Left ventricle myocardium superior (tissue), 1 donor: ENCODE data around the gene DUOXA1. TPM values are rescaled to one million over a fixed set of nuclear protein-coding genes. Genes with fewer than 3 reads are reported as not detected.

Experiments
- ATAC-seq: fragments of 200-7000 bp; cut with Tn5 transposase; one replicate; pipeline ENCODE4 v1.9.1; 2020; ENCODE audit warnings: mild to moderate bottlenecking, moderate library complexity
- DNase-seq: peaks from one replicate; pipeline ENCODE4 v3.0.0-alpha.2; 2020
- intact Hi-C: fragments of 100-400 bp; cut with micrococcal nuclease; formaldehyde crosslinking; loops from one replicate; pipeline ENCODE4 v1.11.0; 2022
- long read RNA-seq: library from polyadenylated mRNA; unstranded; transcript quantifications from one replicate; pipeline ENCODE4 v2.0.0, GENCODE V29; 2021
- total RNA-seq: library from RNA; stranded (reverse); fragmentation: NEBNext Ultra II Directional; extraction: Animal tissue kit (Norgen Biotek cat#: 25700); gene quantifications from one replicate; pipeline ENCODE4 v1.2.1, GENCODE V29; 2021
- donor health status: DM: no; HTN: yes; CAD: no; lungs with severe emphysema.

DUOXA1 gene
- total RNA-seq = 0.59 TPM
- long read RNA-seq = 0 reads

GRCh38 chr15:45129651-45130129, at the start of gene DUOXA1, which contains the start of gene DUOX1:
Gene DUOXA1 (minus strand): TSS chr15:45129879. CDS start chr15:45123014, 6,865 bp downstream.
Gene DUOX1 (plus strand): TSS chr15:45129994. CDS start chr15:45131967, 1,973 bp downstream.
- peak; percentile 92 for ATAC-seq
- DNase-seq = peak; percentile 72
- intact Hi-C loops = no loop called here

GRCh38 chr15:45177285-45177684, 47.6 kb upstream of the DUOXA1 start:
- DNase-seq = no peak
- intact Hi-C loops = no loop called here
- no peak for ATAC-seq

- intact Hi-C loops = no loop called here
- no peak for DNase-seq
- ATAC-seq = no peak
These were observed 44.9 kb upstream of the DUOXA1 start for GRCh38 chr15:45174577-45174976.

- no peak for ATAC-seq
- intact Hi-C loops = no loop called here
- DNase-seq = no peak
These were observed 44.4 kb upstream of the DUOXA1 start for GRCh38 chr15:45174069-45174468.

GRCh38 chr15:45171912-45172311, 42.2 kb upstream of the DUOXA1 start:
- DNase-seq (no peak), ATAC-seq (no peak)
- intact Hi-C loops = no loop called here

GRCh38 chr15:45169608-45170480, 40.2 kb upstream of the DUOXA1 start:
- ATAC-seq (no peak), DNase-seq (no peak)
- intact Hi-C loops = loop anchor here (10.0 kb wide), 1 partner anchor 285 kb away; no protein-coding TSS in a partner anchor

- DNase-seq = no peak
- ATAC-seq = no peak
- intact Hi-C loops = loop anchor here (10.0 kb wide), 1 partner anchor 286 kb away; no protein-coding TSS in a partner anchor
These were observed 39.3 kb upstream of the DUOXA1 start for GRCh38 chr15:45168751-45169551.

GRCh38 chr15:45168286-45168685, 38.6 kb upstream of the DUOXA1 start:
- DNase-seq (no peak), ATAC-seq (no peak)
- intact Hi-C loops = loop anchor here (10.0 kb wide), 1 partner anchor 287 kb away; no protein-coding TSS in a partner anchor

GRCh38 chr15:45167631-45168205, 38.0 kb upstream of the DUOXA1 start:
- ATAC-seq (no peak), DNase-seq (no peak)
- intact Hi-C loops = loop anchor here (10.0 kb wide), 1 partner anchor 287 kb away; no protein-coding TSS in a partner anchor

GRCh38 chr15:45166834-45167630, 37.4 kb upstream of the DUOXA1 start:
- peak; percentile 89 for DNase-seq
- ATAC-seq = peak; percentile 84
- intact Hi-C loops = loop anchor here (10.0 kb wide), 1 partner anchor 288 kb away; no protein-coding TSS in a partner anchor

GRCh38 chr15:45165536-45165935, 35.9 kb upstream of the DUOXA1 start:
- intact Hi-C loops = loop anchor here (10.0 kb wide), 1 partner anchor 289 kb away; no protein-coding TSS in a partner anchor
- no peak for DNase-seq
- no peak for ATAC-seq

GRCh38 chr15:45164914-45165313, 35.2 kb upstream of the DUOXA1 start:
- DNase-seq (peak; percentile 8), ATAC-seq (no peak)
- intact Hi-C loops = loop anchor here (10.0 kb wide), 1 partner anchor 290 kb away; no protein-coding TSS in a partner anchor

- ATAC-seq (no peak), DNase-seq (no peak)
- intact Hi-C loops = loop anchor here (10.0 kb wide), 1 partner anchor 291 kb away; no protein-coding TSS in a partner anchor
These were observed 33.8 kb upstream of the DUOXA1 start for GRCh38 chr15:45163508-45163856.

- DNase-seq (peak; percentile 84), ATAC-seq (peak; percentile 65)
- intact Hi-C loops = loop anchor here (10.0 kb wide), 1 partner anchor 292 kb away; no protein-coding TSS in a partner anchor
These were observed 33.3 kb upstream of the DUOXA1 start for GRCh38 chr15:45162771-45163507.

- DNase-seq = peak; percentile 27
- no peak for ATAC-seq
- intact Hi-C loops = loop anchor here (10.0 kb wide), 1 partner anchor 293 kb away; no protein-coding TSS in a partner anchor
These were observed 32.0 kb upstream of the DUOXA1 start for GRCh38 chr15:45161666-45162065.

- peak; percentile 21 for DNase-seq
- peak; percentile 13 for ATAC-seq
- intact Hi-C loops = no loop called here
These were observed 28.3 kb upstream of the DUOXA1 start for GRCh38 chr15:45157974-45158373.

GRCh38 chr15:45156744-45157455, 27.2 kb upstream of the DUOXA1 start:
- ATAC-seq (no peak), DNase-seq (no peak)
- intact Hi-C loops = no loop called here
